DOHH2 (cell line): ENCODE measurements around the gene HELT.

Experiments used
- H3F3A ChIP-seq: fragments of 200-600 bp; sonication (generic), shearing (Covaris generic); 2 replicates; pipeline ENCODE4 v1.6.0; 2016; ENCODE audit warnings: antibody characterized with exemption, mild to moderate bottlenecking; ENCODE audit not compliant: control insufficient read depth, insufficient read depth
- H3K27ac ChIP-seq: fragments of 200-600 bp; sonication (generic); 2 replicates; pipeline ENCODE4 v1.5.1; 2014; ENCODE audit warnings: low read depth, mild to moderate bottlenecking, low read length, moderate library complexity
- H3K27me3 ChIP-seq: fragments of 200-600 bp; sonication (generic); 2 replicates; pipeline ENCODE4 v1.6.1; 2014; ENCODE audit warnings: mild to moderate bottlenecking, low read length, mixed read lengths; ENCODE audit not compliant: control insufficient read depth
- H3K36me3 ChIP-seq: fragments of 200-600 bp; sonication (generic); 2 replicates; pipeline ENCODE4 v1.6.1; 2014; ENCODE audit warnings: mild to moderate bottlenecking, low read length, moderate library complexity, mixed read lengths; ENCODE audit not compliant: control insufficient read depth
- H3K4me1 ChIP-seq: fragments of 200-600 bp; sonication (generic); 2 replicates; pipeline ENCODE4 v1.6.1; 2014; ENCODE audit warnings: mild to moderate bottlenecking, low read length, mixed read lengths; ENCODE audit not compliant: control insufficient read depth
- H3K4me2 ChIP-seq: fragments of 200-600 bp; sonication (generic); 2 replicates; pipeline ENCODE4 v1.6.0; 2014; ENCODE audit warnings: mild to moderate bottlenecking, low read length, moderate library complexity
- H3K4me3 ChIP-seq: fragments of 200-600 bp; sonication (generic); 2 replicates; pipeline ENCODE4 v1.5.1; 2014; ENCODE audit warnings: mild to moderate bottlenecking, low read length, mixed read lengths
- H3K79me2 ChIP-seq: fragments of 200-600 bp; sonication (generic); 2 replicates; pipeline ENCODE4 v1.6.1; 2014; ENCODE audit warnings: mild to moderate bottlenecking, low read length, mixed read lengths; ENCODE audit not compliant: control insufficient read depth
- H3K9me2 ChIP-seq: fragments of 200-600 bp; sonication (generic); replicated peaks from 2 replicates; pipeline ENCODE4 v1.6.1; 2014; ENCODE audit warnings: mild to moderate bottlenecking, low read length, mixed read lengths; ENCODE audit not compliant: control insufficient read depth
- H3K9me3 ChIP-seq: fragments of 200-600 bp; sonication (generic); 2 replicates; pipeline ENCODE4 v1.6.1; 2014; ENCODE audit warnings: antibody characterized with exemption, low read length, mixed read lengths; ENCODE audit not compliant: control insufficient read depth, insufficient read depth
- H4K20me1 ChIP-seq: fragments of 200-600 bp; sonication (generic); 2 replicates; pipeline ENCODE4 v1.6.0; 2014; ENCODE audit warnings: low read depth, mild to moderate bottlenecking, antibody characterized with exemption, low read length, moderate library complexity; ENCODE audit not compliant: control insufficient read depth, insufficient read depth
- CTCF ChIP-seq: fragments of 200-600 bp; sonication (generic); IDR thresholded peaks from one replicate; pipeline ENCODE4 v1.5.1; 2014; ENCODE audit warnings: antibody characterized with exemption, mild to moderate bottlenecking, low read depth, low read length; ENCODE audit not compliant: poor library complexity, severe bottlenecking
- EZH2phosphoT487 ChIP-seq: fragments of 200-600 bp; sonication (generic); IDR thresholded peaks from 2 replicates; pipeline ENCODE4 v1.6.1; 2017; ENCODE audit warnings: borderline replicate concordance, mild to moderate bottlenecking, antibody characterized with exemption, low read length, moderate library complexity, mixed read lengths

Gene HELT

GRCh38 chr4:185066179-185066578 is 47.9 kb downstream of the HELT start:
- H3K36me3 ChIP-seq = no peaks in the 10 kb centered on the region
- H3K27me3 ChIP-seq = peaks cover 12% of the 10 kb centered on the region; the same call in 1 of the 2 replicates
- H3K4me2 ChIP-seq = no peak overlapping the region

GRCh38 chr4:185068837-185069236 is 50.5 kb downstream of the HELT start:
- no peak overlapping the region for H3K4me2 ChIP-seq

More at GRCh38 chr4:185066179-185066578, 47.9 kb downstream of the HELT start:
- Histone ChIP-seq H3K4me3 (no peak overlapping the region), H3F3A (no peaks in the 10 kb centered on the region), H3K27ac (no peak overlapping the region), H3K9me2 (no peaks in the 10 kb centered on the region), H4K20me1 (no peaks in the 10 kb centered on the region), H3K79me2 (no peaks in the 10 kb centered on the region), H3K9me3 (no peaks in the 10 kb centered on the region), H3K4me1 (peaks cover 5% of the 10 kb centered on the region)
- no peak for TF ChIP-seq EZH2phosphoT487
- no peak for TF ChIP-seq CTCF

More at GRCh38 chr4:185068837-185069236, 50.5 kb downstream of the HELT start:
- Histone ChIP-seq H3K4me1 (peaks cover 3% of the 10 kb centered on the region), H3K79me2 (no peaks in the 10 kb centered on the region), H4K20me1 (no peaks in the 10 kb centered on the region), H3F3A (no peaks in the 10 kb centered on the region), H3K9me2 (no peaks in the 10 kb centered on the region), H3K27me3 (peaks cover 12% of the 10 kb centered on the region; the same call in 1 of the 2 replicates), H3K9me3 (no peaks in the 10 kb centered on the region), H3K4me3 (no peak overlapping the region), H3K27ac (no peak overlapping the region), H3K36me3 (no peaks in the 10 kb centered on the region)
- TF ChIP-seq CTCF (no peak), EZH2phosphoT487 (no peak)
